Forelimb muscle (tissue), 1 donor: ENCODE results near the gene HAVCR1. TPM values are rescaled to one million over a fixed set of nuclear protein-coding genes. Genes with fewer than 3 reads are reported as not detected.

ENCODE experiments used
- DNase-seq: peaks from one replicate; pipeline ENCODE4 v3.0.0-alpha.2; 2013; ENCODE audit warnings: low read depth
- polyA plus RNA-seq: library from polyadenylated mRNA; unstranded; fragments of 120-200 nt; gene quantifications from one replicate; pipeline ENCODE4 v1.2.1, GENCODE V29; 2013; ENCODE audit not compliant: insufficient read length

Gene HAVCR1
- polyA plus RNA-seq, 1 donor: not detected

- DNase-seq: no peak
Observed at GRCh38 chr5:157004893-157005551, 53.9 kb downstream of the HAVCR1 start.

DNA sequence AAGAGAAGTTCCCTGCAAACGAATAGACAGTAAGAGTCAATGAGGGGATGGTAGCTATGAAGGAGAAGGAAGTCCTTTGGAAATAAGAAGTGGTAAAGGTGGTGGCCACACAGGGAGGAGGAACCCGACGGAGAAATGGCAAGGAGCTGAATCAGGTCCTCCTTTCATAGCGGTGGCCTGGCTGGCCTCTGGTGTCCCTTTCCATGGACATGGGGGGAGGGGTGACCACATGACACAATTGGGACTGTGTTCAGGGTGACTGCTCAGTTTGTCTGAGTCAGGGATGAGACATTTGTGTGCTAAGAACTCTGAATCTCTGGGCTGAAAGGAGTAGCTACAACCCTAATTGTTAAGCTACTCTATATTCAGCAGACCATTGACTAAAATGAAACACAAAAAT is 67.2 kb downstream of the HAVCR1 start:
- DNase-seq: no peak

DNA sequence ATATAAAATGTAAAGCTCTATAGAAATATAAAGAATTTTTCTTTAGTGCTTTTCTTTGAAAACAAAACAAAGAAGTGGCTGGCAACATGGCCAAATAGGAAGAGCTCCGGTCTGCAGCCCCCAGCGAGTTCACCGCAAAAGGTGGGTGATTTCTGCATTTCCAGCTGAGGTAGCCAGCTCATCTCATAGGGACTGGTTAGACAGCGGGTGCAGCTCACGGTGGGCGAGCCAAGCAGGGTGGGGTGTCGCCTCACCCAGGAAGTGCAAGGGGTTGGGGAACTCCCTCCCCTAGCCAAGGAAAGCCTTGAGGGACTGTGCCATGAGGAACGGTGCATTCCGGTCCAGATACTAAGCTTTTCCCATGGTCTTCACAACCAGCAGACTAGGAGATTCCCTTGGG is 74.9 kb downstream of the HAVCR1 start:
- no peak for DNase-seq

DNA sequence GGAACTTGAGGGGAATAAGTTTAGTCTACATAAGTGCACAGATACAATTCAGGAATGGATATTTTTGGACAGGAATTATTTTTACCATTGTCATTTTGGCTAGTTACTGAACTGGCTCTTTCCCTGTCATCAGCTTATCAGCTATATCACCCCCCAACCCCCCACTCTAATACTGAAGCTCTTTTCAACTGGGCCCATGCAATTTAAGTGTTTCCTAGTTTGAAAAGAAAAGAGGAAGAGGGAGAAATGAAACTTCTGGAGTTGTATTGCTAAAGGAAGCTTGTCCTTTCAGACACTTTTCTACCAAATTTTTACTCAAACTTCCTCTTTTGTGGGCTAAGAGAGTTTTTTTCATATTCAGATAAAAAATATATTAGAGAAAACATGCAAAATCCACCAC is 77.4 kb downstream of the HAVCR1 start:
- DNase-seq: no peak

Other genes starting within 250 kb of the HAVCR1 start
- not detected for gene PPP1R2B, start 208.8 kb downstream of the HAVCR1 start, polyA plus RNA-seq
- 1.1 TPM for gene TIMD4, start 95.9 kb downstream of the HAVCR1 start, polyA plus RNA-seq
- 2.1 TPM for gene HAVCR2, start 49.9 kb upstream of the HAVCR1 start, polyA plus RNA-seq
- 12.1 TPM for gene MED7, start 83.7 kb upstream of the HAVCR1 start, polyA plus RNA-seq
- not detected for gene GARIN3, start 107.1 kb upstream of the HAVCR1 start, polyA plus RNA-seq
- 0.10 TPM for gene ITK, start 121.7 kb upstream of the HAVCR1 start, polyA plus RNA-seq
- 5.2 TPM for gene CYFIP2, start 207.0 kb upstream of the HAVCR1 start, polyA plus RNA-seq